HG02885 (cell line): ENCODE results near the gene NEK7.
"Not testable (repeated sequence)": the region's sequence is repeated elsewhere in the genome, so short reads cannot be mapped to it uniquely, and the experiment has no call there.

Experiments
- ATAC-seq: cut with Tn5 transposase; IDR thresholded peaks from one replicate; pipeline ENCODE4 v1.9.1; 2021; ENCODE audit warnings: mild to moderate bottlenecking; ENCODE audit not compliant: unreplicated experiment, poor library complexity

NEK7 gene

DNA sequence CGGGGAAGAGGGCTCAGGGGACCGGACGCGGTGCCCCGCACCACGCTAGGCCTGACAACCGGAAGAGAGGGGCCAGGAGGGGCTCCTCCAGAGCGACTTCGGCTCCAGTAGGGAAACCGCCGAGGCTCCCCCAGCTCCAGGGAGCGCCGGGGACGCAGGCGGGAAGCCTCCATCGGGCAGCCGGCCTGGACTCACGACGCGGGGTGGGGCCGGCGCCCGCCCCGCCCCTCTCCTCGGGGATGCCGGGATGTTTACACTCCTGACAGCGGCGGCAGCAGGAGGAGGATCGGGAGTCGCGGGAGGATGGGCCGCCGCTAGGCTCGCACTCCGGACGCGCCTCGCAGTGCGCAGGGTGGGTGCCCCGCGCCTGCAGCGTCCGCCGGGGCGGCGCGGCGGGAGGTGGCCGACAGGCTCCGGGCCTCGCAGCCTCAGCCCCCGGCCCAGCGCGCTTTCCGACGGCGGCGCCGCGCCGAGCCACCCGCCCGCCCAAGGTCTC is at the start of gene NEK7:
Gene NEK7 (plus strand): TSS at position 254 of the 496 bp plus-strand sequence. CDS start 75,583 bp downstream, outside the sequence.
- peak; percentile 47 for ATAC-seq

DNA sequence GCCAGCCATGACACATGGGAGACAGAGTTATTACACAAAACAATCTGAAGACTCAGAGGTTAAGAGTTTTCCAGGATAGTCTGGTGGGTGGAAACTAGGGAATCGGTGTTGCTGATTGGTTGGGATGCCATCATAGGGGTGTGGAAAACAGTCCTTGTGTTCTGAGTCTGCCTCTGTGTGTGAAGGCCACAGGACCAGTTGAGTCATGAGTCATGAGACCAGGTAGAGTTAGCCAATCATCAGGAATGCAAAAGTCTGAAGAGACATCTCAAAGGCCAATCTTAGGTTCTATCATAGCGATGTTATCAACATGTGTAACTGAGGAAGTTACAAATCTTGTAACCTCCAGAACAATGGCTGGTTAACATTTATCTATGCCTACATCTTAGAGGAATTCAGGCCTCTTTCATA is 49.7 kb upstream of the NEK7 start:
- ATAC-seq = no peak

DNA sequence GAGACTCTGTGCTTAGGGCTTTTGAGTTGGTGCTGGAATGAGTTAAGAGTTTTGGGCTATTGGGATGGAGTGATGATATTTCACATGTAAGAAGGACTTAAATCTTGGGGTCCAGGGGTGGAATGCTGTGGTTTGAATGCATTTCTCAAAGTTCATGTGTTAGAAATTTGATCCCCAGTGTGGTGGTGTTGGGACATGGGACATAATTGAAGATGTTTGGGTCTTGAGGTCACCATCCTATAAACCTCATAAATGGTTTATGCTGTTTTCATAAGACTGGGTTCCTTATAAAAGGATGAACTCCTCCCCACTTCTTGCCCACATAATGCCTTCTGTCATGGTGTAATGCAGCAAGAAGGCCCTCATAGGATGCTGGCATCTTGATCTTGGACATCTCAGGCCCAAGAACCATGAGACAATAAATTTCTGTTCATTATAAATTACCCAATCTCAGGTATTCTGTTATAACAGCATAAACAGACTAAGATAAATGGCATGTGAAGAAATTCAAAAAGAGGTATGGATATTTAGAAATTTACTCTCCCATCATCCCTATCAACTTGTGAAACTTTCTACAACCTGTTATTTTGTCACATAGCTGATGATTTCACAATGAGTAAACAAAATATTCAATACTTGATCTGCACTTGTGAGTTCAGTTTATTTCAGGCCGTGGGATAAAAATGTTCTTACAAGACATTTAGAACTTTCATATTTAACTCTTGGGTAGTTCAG is 48.0 kb upstream of the NEK7 start:
- ATAC-seq = no peak

DNA sequence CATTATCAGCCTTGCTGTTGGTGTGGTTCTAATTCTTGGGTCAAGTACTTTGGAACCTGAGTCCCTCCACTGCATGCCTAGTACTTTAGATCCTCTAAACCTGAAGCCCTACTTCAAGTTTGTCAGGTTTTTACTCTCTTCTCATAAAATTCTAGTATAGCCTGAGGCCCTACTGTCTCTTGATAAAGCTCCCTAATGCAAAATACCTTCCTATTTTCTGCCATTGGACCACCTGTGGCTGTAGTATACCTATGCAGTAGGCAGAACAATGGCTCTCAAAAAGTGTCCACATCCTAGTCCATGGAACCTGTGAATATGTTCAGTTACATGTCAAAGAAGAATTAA is 47.5 kb upstream of the NEK7 start:
- no peak for ATAC-seq

GRCh38 chr1:198113342-198113750 is 43.5 kb upstream of the NEK7 start:
- no peak for ATAC-seq

DNA sequence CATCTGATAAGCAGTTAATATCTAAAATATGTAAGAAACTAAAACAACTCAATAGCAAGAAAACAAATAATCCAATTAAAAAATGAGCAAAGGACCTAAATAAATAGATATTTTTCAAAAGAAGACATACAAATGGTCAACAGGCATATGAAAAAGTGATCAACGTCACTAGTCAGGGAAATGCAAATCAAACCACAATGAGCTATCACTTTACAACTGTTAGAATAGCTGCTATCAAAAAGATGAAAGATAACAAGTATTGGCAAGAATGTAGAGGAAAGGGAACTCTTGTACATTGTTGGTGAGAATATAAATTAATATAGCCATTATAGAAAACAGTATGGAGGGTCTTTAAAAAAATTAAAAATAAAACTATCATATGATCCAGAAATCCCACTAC is 40.7 kb upstream of the NEK7 start:
- ATAC-seq = no peak

DNA sequence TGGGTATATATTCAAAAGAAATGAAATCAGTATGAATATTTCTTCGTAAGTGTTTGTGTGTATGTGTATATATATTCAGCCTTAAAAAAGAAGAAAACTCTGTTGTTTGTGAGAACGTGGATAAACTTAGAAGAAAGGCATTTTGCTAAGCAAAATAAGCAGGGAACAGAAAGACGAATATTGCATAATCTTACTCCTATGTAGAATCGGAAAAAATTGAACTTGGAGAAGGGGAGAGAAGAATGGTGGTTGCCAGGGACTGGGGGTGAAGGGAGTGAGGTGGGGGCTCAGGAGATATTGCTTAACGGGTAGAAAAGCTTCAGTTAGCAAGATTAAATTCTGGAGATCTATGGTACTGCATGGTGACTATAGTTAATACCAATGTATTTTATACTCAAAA is 40.3 kb upstream of the NEK7 start:
- no peak for ATAC-seq

DNA sequence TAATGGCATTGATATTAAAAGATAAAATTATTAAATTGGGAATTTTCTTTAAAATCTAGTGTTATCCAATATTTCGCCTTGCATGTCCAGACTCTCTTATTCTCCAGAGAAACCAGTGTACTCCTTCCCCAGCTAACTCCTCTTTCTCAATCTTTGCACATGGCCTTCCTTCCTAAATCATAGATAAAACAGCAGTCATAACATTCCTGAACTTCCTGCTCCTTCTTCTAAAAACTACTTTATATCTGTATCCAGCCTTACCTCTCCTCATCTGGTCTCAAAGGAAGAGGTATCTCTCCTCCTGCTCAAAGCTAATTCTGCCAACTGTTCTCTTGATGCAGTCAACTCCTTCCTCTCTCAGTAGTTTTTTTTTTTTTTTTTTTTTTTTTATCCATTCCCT is 39.5 kb upstream of the NEK7 start:
- ATAC-seq = no peak

DNA sequence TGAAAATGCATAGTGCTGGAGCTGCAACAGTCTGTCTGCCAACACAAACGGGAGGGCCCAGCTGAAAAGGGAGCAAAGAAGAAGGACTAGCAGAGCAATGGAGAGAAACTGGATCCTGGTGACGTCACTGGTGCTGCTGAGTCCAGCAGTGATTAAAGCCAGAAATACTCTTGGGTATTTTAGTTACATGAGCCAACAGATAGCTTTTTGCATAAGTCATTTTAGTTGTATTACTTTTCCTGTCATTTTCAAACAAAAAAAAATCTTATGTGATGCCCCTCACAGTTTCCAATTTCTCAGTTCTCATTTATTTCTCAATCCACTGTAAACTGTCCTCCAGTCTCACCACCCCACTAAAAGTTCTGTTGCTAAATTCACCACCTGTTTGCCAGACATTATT is 38.7 kb upstream of the NEK7 start:
- ATAC-seq = no peak

DNA sequence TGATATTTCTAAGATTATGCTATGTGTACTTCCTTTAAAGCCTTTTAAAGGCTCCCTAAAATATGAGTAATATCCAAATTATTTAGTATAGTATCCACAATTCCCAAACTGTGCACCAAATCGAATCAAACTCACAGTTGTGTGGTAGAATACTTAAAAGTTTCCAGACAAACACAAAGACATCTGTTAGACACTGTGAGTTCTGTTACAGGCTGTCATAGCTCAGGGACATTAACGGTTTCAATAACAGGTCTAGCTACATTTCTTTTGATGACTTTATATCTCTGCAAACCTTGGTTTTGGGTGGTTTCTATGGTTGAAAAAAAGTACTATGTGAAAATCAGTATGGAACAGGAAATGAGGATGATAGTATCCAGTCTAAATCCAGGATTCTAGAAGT is 36.9 kb upstream of the NEK7 start:
- ATAC-seq = no peak

DNA sequence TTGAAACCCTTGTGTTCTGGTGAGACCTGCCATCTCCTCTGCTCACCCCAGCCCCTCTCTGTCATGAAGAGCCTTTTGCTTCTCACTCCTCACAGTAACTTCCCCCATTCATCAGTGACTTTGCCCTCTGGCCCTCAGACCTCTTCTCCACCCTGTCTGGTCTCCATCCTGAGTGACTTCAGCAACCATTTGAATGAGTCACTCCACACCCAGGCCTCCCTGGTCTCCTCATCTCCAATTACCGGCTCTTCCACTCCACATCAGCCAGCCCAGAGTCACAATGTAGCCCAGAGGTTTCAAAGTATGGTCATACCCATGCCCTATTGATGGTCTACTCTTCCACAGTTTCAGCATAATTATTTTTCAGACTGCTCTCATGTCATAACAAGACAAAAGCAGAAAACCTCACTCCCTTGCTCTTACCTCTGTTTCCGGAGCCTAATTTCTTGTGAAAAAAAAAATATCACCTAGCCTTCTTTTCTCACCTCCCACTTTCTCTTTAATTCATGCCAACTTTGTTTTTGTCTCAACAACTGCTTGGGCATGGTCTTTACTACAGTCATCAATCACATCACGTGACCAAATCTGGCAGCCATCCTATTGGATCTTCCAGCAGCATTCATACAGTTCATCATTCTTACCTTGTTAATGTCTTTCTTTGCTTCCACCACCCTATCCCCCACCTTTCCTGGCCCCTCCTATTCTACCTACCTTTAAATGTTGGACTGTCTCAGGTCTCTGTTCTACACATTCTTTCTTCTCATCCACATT is 35.6 kb upstream of the NEK7 start:
- no peak for ATAC-seq

GRCh38 chr1:198122693-198123092 is 34.1 kb upstream of the NEK7 start:
- no peak for ATAC-seq

- ATAC-seq = no peak
These were observed 33.7 kb upstream of the NEK7 start for GRCh38 chr1:198123133-198123532.

- no peak for ATAC-seq
These were observed 32.1 kb upstream of the NEK7 start for GRCh38 chr1:198124673-198125072.

DNA sequence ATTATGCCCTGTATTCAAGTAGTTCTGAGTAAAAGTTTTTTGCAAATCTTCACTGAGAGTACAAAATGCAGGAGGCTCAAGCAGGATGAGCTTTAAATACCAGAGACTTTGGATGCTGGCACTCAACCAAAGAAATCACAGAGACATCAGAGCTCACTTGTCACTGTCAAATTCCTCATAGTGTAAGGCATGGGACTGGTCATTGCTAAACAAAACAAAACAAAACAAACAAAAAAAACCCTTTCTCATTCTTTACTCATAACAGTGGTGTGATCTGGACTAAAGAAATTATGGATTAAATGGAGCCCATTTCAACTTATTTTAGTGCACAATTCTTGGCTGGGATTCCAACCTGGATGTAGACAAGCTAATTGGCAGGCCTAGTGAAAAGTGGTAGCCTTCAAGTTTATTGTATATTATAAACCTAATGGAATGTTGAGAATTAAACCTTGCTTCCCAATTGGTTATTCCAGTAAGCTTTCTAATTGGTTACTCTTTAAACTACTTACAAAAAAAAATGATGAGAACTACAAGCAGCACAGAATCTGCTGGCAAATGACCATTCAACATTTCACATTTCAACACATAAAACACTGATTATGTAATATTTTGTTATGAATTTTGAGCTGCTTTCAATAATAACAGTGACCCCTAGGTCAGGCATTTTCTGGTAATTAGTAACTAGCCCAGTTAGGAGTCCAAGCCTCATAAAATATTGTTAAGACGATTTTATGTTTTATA is 30.6 kb upstream of the NEK7 start:
- ATAC-seq = no peak

DNA sequence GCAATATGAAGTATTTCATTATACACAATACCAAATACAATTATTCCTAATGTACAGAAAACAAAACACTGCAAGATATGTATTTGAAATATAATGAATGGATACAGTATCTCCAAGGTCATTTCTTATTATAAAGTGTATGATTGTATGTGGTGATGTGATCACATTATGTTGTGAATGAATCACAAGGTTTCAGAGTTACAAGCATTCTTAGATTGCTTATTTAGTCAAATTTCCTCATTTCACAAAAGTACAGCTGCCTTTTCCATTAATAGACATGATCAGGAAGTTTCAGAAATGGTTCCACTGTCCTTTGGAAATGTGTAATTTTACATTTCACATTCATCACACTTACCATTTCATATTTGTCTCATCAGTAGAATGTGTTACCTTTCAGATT is 28.3 kb upstream of the NEK7 start:
- no peak for ATAC-seq

- not testable (repeated sequence) for ATAC-seq
These were observed 26.7 kb upstream of the NEK7 start for GRCh38 chr1:198130053-198130452.

GRCh38 chr1:198132060-198132781 is 24.6 kb upstream of the NEK7 start:
- ATAC-seq = peak; percentile 77

DNA sequence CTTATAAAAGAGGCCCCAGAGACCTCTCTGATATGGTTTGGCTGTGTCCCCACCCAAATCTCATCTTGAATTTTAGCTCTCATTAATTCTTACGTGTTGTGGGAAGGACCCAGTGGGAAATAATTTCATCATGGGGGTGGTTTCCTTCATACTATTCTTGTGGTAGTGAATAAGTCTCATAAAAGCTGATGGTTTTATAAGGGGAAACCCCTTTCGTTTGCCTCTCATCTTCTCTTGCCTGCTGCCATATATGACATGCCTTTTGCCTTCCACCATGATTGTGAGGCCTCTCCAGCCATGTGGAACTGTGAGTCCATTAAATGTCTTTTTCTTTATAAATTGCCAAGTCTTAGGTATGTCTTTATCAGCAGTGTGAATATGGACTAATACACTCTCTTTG is 22.5 kb upstream of the NEK7 start:
- no peak for ATAC-seq

DNA sequence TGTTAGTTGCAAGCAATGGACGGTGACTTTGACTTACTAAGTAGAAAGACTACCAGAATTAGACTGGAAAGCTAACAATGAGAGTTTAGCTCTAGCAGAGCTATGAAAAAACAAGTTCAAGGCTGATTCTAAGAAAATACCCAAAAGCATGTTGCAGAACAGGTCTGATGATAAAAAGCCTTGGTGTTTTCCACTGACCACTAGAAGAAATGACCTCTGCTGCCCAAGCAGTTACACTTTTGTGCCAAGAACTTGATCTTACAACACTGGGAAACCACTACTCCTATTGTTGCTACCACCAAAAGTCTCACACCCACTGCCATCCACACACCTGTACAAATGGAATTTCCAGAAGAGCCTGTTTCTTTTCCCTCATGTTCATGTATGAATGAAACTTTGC is 21.4 kb upstream of the NEK7 start:
- ATAC-seq = no peak
